Pulmonary artery endothelial cell (primary cell): ENCODE results near the gene HSPA4L. TPM values are rescaled to one million over a fixed set of nuclear protein-coding genes. Genes with fewer than 3 reads are reported as not detected.

Experiments
- DNase-seq: peaks from one replicate; pipeline ENCODE4 v3.0.0-alpha.2; 2011; ENCODE audit warnings: low read depth, low spot score
- total RNA-seq: library from RNA; depleted of rRNA; stranded (reverse); fragments of >200 nt; gene quantifications from 2 replicates; pipeline ENCODE4 v1.2.3, GENCODE V29; 2014

HSPA4L gene
- total RNA-seq, 1 donor from 2014 or later = 10.7 TPM

GRCh38 chr4:127868196-127868595 is 86.1 kb downstream of the HSPA4L start:
- no peak for DNase-seq

GRCh38 chr4:127870281-127870680 is 88.2 kb downstream of the HSPA4L start:
- no peak for DNase-seq

GRCh38 chr4:127870688-127871087 is 88.6 kb downstream of the HSPA4L start:
- peak; percentile 68 for DNase-seq

GRCh38 chr4:127875791-127876190 is 93.7 kb downstream of the HSPA4L start:
- no peak for DNase-seq

- DNase-seq = peak; percentile 75
Measured at GRCh38 chr4:127880763-127881562, 98.8 kb downstream of the HSPA4L start, which contains the start of gene PLK4. PLK4 (plus strand) TSS chr4:127880893; CDS start chr4:127881135, 242 bp downstream.

GRCh38 chr4:127881563-127881864 is 99.4 kb downstream of the HSPA4L start:
- DNase-seq = no peak

GRCh38 chr4:127888559-127888958 is 106.4 kb downstream of the HSPA4L start:
- DNase-seq = no peak

GRCh38 chr4:127889903-127890302 is 107.8 kb downstream of the HSPA4L start:
- DNase-seq = no peak

Other genes starting within 250 kb of the HSPA4L start
- 2.0 and 5.0 TPM in 2 replicates for gene INTU, start 149.4 kb upstream of the HSPA4L start, total RNA-seq
- gene SLC25A31, start 51.9 kb upstream of the HSPA4L start, total RNA-seq = not detected in 2 replicates
- 19.2 and 33.5 TPM in 2 replicates for gene PLK4, start 98.6 kb downstream of the HSPA4L start, total RNA-seq
- gene MFSD8, start 182.9 kb downstream of the HSPA4L start, total RNA-seq = 13.2 and 13.9 TPM in 2 replicates
- gene ABHD18, start 183.1 kb downstream of the HSPA4L start, total RNA-seq = 7.3 and 7.9 TPM in 2 replicates